ENCODE data around the gene CCDC9. TPM values are rescaled to one million over a fixed set of nuclear protein-coding genes. Genes with fewer than 3 reads are reported as not detected.
A peak's percentile ranks its signal among the peaks of the same experiment; 100 is the strongest.

The CCDC9 gene
- total and polyA plus RNA-seq, 2 of the 13 experiments (the other 11 are each of a cell fraction or from before 2014, with no cell fraction given), result 2.9 to 6.3 TPM

DNA sequence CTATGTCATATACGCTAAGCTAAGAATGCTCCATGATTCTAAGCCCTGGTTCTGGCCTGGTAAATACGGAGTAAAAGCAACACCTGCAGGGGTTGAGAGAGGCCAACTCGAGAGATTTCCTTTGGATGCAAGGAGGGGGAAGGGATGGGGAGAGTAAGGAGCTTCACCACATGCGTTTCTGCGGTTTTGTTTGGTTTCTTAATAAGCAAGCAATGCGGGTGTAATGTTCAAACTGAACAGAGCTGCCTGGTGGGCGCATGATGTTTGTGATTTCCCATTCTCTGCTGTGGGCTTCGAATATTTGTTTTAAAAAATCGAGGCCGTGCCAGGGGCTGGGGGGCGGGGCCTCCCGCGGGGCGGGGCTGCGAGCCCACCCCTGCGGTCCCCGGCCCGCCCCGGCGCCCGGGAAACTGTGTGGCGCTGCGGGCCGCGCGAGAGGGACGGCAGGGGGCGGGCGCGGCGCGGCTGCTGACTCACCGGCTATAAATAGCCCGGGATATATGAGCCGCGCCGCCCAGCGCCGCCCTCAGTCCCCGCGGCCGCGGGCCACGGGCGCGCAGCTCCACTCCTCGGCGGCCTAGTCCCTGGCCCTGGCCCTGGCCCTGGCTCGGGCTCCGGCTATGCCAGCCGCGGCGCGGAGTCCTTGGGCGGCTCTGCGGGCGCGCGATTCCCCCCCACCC is 30.4 kb upstream of the CCDC9 start (continued):
- 0 out of 2 replicates have a peak, but pooled peaks have one; percentile 43 for TF ChIP-seq IKZF5 (CRISPR knock-in tag; IDR thresholded peaks at IDR 0.05)
- no peak for TF ChIP-seq ZNF652 (CRISPR knock-in tag; IDR thresholded peaks at IDR 0.05; ENCODE audit: borderline replicate concordance, low read depth)
- TF ChIP-seq ZNF24 (IDR thresholded peaks at IDR 0.05), result no peak
- no peak for TF ChIP-seq ZNF335 (CRISPR knock-in tag; IDR thresholded peaks at IDR 0.05)
- no peak for TF ChIP-seq SMAD9 (CRISPR knock-in tag; IDR thresholded peaks at IDR 0.05)
- TF ChIP-seq MAFF (IDR thresholded peaks at IDR 0.05; ENCODE audit: low read depth, low read length), result no peak
- no peak for TF ChIP-seq BRCA1 (CRISPR knock-in tag; IDR thresholded peaks at IDR 0.05)
- no peak for TF ChIP-seq JARID2 (CRISPR knock-in tag; IDR thresholded peaks at IDR 0.05; ENCODE audit: insufficient replicate concordance)
- TF ChIP-seq MXD3 (CRISPR knock-in tag; IDR thresholded peaks at IDR 0.05), result peak; percentile 89
- TF ChIP-seq RFXAP (CRISPR knock-in tag; IDR thresholded peaks at IDR 0.05; ENCODE audit: borderline replicate concordance), result 0 out of 2 replicates have a peak, but pooled peaks have one; percentile 18
- peak; percentile 36; the same call in 1 of the 2 replicates for TF ChIP-seq TFDP1 (CRISPR knock-in tag; IDR thresholded peaks at IDR 0.05; ENCODE audit: borderline replicate concordance)
- peak; percentile 81 for TF ChIP-seq FOSL2 (CRISPR knock-in tag; IDR thresholded peaks at IDR 0.05)
- TF ChIP-seq ZNF564 (CRISPR knock-in tag; IDR thresholded peaks at IDR 0.05), result peak; percentile 76; the same call in 1 of the 2 replicates
- TF ChIP-seq HNRNPL (IDR thresholded peaks at IDR 0.05; ENCODE audit: low read depth, low read length), result no peak
- no peak for TF ChIP-seq GATAD2A (CRISPR knock-in tag; IDR thresholded peaks at IDR 0.05)
- TF ChIP-seq, protein P1, sequence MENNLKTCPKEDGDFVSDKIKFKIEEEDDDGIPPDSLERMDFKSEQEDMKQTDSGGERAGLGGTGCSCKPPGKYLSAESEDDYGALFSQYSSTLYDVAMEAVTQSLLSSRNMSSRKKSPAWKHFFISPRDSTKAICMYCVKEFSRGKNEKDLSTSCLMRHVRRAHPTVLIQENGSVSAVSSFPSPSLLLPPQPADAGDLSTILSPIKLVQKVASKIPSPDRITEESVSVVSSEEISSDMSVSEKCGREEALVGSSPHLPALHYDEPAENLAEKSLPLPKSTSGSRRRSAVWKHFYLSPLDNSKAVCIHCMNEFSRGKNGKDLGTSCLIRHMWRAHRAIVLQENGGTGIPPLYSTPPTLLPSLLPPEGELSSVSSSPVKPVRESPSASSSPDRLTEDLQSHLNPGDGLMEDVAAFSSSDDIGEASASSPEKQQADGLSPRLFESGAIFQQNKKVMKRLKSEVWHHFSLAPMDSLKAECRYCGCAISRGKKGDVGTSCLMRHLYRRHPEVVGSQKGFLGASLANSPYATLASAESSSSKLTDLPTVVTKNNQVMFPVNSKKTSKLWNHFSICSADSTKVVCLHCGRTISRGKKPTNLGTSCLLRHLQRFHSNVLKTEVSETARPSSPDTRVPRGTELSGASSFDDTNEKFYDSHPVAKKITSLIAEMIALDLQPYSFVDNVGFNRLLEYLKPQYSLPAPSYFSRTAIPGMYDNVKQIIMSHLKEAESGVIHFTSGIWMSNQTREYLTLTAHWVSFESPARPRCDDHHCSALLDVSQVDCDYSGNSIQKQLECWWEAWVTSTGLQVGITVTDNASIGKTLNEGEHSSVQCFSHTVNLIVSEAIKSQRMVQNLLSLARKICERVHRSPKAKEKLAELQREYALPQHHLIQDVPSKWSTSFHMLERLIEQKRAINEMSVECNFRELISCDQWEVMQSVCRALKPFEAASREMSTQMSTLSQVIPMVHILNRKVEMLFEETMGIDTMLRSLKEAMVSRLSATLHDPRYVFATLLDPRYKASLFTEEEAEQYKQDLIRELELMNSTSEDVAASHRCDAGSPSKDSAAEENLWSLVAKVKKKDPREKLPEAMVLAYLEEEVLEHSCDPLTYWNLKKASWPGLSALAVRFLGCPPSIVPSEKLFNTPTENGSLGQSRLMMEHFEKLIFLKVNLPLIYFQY (CRISPR knock-in tag; IDR thresholded peaks at IDR 0.05; ENCODE audit: borderline replicate concordance), result 0 out of 2 replicates have a peak, but pooled peaks have one; percentile 56
- TF ChIP-seq, protein P2, sequence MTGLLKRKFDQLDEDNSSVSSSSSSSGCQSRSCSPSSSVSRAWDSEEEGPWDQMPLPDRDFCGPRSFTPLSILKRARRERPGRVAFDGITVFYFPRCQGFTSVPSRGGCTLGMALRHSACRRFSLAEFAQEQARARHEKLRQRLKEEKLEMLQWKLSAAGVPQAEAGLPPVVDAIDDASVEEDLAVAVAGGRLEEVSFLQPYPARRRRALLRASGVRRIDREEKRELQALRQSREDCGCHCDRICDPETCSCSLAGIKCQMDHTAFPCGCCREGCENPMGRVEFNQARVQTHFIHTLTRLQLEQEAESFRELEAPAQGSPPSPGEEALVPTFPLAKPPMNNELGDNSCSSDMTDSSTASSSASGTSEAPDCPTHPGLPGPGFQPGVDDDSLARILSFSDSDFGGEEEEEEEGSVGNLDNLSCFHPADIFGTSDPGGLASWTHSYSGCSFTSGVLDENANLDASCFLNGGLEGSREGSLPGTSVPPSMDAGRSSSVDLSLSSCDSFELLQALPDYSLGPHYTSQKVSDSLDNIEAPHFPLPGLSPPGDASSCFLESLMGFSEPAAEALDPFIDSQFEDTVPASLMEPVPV (CRISPR knock-in tag; IDR thresholded peaks at IDR 0.05), result 0 out of 2 replicates have a peak, but pooled peaks have one; percentile 63
